Activated CD4-positive, alpha-beta T cell treated with anti-CD3 and anti-CD28 coated beads for 24 hours (primary cell): ENCODE measurements around the gene TTC34.

Experiments used
- DNase-seq, 2 donors: peaks; one replicate each; pipeline ENCODE4 v3.0.0-alpha.2; 2020; ENCODE audit warnings: low read depth in 2 of 2

The TTC34 gene

DNA sequence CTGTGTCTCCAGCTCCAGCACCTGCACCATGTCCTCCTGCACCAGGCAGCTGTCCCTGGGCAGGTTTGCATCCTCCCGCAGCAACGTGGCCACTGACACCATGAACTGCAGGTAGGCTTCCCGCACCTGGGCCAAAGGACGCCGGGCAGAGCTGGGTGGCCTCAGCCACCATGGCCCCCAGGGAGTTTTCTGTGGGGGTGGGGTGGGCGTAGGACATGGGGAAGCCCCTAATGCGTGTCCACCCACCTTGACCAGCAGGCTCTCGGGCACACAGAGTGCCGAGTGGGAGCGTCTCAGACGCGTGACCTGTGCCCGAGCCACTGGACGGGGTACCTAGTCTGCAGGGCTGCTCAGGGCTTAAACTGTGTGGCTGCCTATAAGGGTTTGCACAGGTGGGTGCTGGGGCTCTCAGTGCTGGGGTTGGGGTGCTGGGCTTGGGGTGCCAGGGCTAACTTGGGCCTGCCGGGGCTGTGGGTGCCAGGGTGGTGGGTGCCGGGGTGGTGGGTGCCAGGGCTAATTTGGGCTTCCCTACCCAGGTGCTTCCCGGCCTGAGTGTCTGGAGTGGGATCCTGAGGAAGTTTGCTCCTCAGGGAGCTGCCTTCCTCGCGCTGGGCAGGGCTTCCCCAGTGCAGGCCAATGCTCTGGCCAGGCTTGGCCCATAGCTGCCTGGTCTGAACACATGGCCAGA is 197.2 kb downstream of the TTC34 start:
- no peak for DNase-seq

DNA sequence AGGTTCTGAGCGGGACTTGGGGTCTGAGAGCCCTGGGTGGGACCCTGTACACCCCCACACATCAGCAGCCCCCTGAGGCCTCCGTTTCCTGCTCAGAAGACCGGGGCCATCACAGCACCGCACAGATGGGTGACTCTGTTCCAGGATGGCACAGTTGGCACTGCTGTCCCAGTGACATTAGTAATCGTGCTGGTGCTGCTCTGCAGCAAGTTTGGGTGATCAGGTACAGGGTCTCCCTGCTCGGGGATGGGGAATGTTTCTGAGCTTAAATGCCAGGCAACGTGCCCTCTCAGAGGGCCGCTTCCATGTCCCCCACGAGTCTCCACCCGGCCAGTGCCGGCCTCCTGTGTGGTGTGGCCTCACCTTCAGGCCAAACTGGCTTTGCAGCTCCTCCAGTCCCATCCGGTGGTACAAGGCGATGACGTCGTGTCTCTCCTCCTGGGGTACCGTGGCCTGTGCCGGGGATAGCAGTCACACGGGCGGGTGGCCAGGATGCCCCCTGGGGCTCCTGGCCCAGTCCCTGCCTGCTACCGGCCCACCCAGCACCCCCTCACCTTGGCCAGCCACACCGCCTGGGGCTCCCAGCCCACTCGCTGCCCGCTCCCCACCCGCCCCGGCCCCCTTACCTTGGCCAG is 197.9 kb downstream of the TTC34 start:
- no peak for DNase-seq

DNA sequence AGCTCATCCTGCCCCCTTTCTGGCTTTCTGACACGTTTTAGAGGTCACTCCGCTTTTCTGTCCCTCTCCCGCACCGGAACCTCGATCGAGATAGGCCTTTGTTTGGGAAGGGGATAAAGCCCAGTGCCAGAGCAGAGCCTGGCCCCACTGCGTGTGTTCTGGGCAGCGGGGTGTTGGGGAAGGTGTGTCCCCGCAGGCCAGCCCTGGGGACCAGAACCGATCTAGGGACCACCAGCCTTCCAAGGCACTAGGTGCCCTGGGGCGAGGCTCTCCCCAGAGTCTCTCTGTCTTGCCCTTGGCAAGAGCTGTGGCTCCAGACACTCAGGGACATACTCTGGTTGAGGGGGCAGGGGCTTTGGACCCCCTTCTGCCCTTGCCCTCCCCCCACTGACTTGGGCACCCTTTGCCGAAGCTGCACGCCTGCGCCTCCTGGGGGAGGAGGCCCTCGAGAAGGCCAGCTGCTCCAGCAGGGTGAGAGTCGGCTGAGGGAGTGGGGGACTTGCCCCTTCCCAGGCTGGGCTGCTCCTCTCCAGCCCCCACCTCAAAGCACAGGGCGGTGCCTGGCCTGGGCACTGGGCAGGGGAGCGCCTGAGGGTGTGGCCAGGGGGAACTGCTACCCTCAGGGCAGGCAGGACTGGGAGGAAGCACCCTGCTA is 198.5 kb downstream of the TTC34 start:
- DNase-seq, result no peak

DNA sequence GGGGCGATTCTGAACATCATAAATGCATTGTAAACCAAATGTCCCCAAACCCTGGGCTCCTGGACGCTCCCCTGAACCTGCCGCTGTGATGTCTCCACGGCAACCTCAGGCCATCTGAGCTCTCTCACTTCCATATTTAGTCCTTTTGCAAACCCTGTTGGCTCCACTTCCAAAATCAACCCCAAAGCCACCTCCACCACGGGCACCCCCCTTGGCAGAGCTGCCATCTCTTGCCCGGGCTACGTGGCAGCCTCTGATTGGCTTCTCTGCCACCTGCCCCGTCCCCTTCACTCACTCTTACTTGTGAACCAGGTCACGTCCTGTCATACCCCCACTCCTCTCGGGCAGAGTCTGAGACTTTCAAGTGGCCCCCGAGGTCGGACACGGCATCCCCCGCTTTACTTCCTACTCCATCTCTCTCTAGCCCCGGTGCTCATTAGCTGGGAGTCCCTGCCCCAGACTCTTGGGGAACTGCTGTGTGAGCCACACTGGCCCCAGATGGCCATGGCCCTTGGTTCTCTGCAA is 199.1 kb downstream of the TTC34 start:
- no peak for DNase-seq

DNA sequence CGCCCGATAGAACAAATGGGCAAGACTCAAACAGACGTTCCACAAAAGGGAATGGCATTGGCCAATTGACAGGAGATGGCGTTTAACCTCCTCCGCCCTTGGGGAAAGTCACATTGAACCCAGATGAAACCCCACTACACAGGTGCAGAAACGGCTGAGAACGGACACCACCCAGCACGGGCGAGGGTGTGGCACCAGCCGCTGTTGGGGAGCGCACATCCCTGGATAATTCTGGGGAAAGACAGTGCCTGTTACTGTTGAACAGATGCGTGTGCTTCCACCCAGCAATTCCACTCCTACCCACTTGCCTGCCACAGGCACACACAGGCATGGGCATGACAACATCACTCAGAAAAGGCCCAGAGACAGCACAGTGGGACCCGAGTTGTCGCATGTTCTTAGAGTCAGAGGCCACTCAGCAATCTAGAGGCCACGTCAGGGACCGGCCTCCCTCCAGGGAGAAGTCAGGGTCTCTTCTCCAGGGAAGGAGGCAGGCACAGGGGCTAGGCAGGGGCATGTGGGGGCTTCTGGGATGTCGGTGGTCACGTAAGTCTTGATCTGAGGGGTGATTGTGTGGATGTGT is 199.7 kb downstream of the TTC34 start:
- no peak for DNase-seq

DNA sequence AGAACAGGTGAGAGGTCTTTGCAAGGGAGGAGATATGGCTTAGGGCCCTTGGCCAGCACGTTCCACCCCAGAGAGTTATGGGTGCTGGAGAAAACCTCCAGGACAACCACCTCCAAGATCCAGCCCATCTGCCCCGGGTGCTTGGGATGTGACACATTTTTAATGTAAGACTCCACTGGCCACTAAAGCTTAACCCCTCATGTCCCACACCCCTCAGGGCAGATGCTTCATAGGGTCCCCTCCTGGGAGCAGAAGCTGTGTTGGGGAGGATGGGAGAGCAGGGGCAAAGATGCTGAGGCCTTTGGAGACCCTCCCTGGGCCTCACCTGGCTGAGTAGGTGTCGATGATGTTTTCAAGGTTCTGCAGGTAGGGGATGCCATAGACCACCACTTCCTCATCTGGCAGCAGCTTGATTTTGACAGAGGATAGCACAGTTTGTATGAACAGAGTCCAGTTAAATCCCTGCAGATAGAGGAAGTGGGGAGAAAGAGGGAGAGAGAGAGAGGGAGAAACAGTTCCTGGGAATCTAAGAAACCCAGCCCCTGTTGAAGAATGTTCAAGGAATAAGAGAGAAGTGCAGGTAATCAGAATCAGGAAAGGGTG is 203.1 kb downstream of the TTC34 start:
- no peak for DNase-seq

DNA sequence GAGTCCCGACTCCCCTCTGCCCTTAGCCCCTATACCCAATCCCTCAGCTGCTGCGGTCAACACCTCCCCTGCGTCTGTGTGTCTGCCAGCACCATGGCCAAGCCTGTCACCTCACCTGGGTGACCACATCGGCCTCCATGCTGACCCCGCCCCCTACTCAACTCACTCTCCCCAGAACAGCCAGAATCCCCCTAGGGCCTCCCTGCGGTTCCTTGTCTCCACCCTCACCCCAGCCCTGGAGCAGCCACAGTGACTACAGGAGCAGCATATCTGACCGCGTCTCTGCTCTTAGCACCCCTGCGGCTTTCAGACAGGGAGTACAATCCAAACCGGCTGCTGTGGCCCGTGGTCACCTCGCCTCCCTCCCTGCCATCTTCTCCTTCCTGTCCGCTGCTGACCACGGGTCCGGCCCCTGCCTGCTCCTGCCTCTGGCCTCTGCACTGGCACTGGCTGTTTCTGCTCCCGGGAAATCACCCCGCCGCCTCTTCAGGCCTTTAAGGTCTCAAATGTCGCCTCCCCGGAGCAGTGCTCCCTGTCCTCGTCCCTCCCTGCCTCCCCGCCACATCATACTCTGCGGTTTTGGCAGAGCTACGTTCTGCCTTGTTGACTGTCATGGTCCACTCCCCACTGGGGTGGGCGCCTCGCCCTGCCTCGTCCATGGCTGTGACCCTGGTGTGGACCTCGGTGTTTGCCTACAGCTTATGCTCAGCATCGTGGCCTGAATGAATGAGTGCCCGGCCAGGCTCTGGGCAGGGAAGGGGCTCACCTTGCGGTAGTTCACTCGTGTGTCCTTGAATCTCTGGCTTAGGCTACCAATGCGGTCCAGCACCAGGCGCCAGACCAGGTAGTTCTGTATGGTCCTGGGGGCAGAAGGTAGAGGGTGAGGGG is 203.8 kb downstream of the TTC34 start:
- no peak for DNase-seq

- DNase-seq, result no peak
Measured at GRCh38 chr1:2596530-2597333, 204.8 kb downstream of the TTC34 start.

GRCh38 chr1:2595812-2596529 is 205.5 kb downstream of the TTC34 start:
- DNase-seq, result no peak

GRCh38 chr1:2595261-2595811 is 206.2 kb downstream of the TTC34 start:
- no peak for DNase-seq

- DNase-seq, result no peak
Measured at GRCh38 chr1:2594641-2595131, 206.8 kb downstream of the TTC34 start.

DNA sequence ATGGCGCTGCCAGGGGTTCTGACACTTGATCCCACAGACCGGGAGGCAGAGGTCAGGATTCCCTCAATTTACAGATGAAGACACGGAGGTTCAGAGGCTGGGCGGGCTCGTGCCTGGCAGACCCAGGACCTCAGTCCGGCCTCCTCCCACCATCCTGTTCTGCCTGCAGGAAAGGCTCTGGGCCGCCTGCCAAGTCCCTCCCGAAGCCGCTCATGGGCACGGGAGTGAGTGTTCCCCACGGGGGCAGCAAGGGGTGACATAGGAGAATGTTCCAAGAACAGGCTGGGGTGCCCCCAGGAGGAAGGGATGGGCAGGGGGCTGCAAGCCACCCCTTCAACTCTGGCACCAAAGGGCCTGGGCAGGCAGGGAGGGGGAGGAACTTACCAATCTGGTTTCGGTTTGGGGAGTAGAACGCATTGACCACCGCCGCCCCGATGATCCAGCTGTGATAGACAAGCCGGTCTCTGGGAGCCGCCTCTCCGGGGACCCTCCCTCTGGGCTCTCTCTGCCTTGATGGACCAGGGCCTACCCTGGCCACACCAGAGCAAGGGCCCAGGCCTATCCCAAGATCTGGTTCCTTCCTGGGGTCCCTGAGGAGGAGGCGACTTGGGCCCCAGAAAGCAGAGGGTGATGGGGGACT is 207.4 kb downstream of the TTC34 start:
- DNase-seq, result no peak

GRCh38 chr1:2593251-2593878 is 208.1 kb downstream of the TTC34 start:
- DNase-seq, result no peak

- no peak for DNase-seq
Measured at GRCh38 chr1:2592672-2593071, 208.8 kb downstream of the TTC34 start.

DNA sequence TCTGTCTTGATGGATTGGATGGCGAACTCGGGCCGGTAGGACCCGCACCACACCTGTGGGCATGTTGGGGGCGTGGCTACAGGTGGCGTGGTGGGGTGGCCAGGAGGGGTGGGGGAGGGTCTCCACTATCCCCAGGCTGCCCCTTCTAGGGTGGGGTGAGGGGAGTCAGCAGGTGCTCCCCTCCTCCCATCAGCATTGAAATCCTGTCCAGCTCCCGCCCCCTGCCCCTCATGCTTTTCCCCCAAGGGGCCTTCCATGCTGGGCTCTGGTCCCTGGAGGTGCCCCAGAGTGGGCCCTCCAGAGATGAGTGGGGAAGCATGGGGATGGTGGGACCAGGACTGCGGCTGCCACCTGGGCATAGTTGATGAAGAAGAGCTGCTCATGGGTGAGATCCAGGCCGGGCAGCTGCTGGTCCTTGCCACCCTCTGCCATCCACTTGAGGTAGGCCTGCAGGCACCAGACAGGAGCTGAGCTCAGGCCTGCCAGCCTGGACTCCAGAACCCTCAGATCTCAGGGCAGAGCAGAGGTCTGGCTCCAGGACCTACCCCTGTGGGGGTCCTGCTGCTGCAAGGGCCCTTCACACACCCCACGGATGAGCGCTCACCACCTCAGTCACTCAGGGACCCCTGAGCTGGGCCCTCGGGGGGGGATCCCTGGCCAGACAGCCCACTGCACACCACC is 209.8 kb downstream of the TTC34 start:
- no peak for DNase-seq

DNA sequence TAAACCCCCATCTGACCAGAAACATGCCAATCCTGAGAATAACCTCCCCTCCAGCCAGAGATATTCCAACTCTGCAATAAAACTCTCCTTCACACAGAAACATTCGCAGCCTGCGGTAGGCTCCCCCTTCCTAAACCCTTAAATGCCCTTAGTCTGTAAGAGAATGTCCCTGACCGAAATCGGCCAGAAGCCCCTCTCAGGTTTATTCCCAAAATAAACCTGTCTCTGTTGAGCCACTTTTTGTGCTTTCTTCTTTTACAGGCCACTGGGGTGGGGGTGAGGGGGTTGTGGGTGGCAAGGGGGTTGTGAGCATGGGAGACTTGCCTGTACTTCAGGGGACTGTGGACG is 210.3 kb downstream of the TTC34 start:
- DNase-seq, result no peak

DNA sequence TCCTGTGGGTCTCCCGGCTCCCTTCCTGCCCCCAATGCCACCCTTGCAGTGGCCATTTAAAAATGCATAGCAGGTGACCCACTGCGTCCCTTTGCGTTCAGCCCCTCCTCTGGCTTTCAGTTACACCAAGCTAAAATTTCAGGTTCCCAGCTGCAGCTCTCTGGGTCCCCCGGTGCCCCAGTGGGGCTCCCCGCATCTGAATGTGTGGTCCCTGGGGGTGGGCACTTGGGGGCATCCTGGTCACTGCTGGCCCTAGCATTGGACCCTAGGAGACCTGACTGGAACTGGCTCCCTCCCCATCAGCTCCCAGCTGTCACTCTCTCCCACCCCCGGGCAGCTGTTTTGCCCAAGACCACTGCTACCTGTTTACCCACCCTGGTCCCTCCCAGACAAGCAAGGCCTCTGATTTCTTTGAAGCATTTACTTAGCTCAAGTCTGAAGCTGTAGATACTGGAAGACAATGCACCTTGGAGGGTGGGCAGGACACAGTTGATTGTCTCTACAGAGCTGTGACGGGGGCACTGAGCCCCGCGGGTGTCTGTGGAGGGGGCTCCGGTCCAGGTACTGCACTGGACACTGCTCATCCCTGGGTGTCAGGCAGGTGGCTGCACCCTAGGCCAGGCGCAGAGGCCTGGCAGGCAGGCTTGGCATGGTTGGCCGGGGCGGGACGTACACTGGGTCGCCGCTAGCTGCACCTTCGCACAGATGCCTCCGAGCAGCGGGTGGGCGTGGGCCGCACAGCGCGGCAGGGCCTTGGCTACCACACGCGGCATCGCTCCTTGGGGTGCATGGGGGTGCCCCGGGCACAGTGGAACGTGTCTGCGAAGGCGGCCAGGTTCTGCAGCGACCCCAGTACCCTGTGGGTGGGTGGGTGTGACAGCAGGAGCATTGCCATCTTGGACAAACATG is 211.0 kb downstream of the TTC34 start:
- no peak for DNase-seq
